GM12878 (cell line): ENCODE measurements around the gene TSFM. TPM values are rescaled to one million over a fixed set of nuclear protein-coding genes. Genes with fewer than 3 reads are reported as not detected.

ENCODE experiments used
- BRCA1 ChIP-seq: IDR thresholded peaks from 2 replicates; pipeline ENCODE4 v1.6.1; 2011; ENCODE audit warnings: low read depth, low read length, improper control_type of control experiment
- GABPA ChIP-seq: IDR thresholded peaks from 2 replicates; pipeline ENCODE4 v1.6.1; 2014; ENCODE audit warnings: antibody characterized with exemption, low read depth, mild to moderate bottlenecking, inconsistent platforms
- KAT2A ChIP-seq: conservative IDR thresholded peaks from 2 replicates; pipeline ENCODE4 v1.6.1; 2011; ENCODE audit warnings: low read depth, low read length; ENCODE audit not compliant: control insufficient read depth
- NFYA ChIP-seq: IDR thresholded peaks from 2 replicates; pipeline ENCODE4 v1.6.1; 2011; ENCODE audit warnings: low read depth, mild to moderate bottlenecking, low read length, improper control_type of control experiment, borderline replicate concordance
- SIX5 ChIP-seq: IDR thresholded peaks from 2 replicates; pipeline ENCODE4 v1.6.1; 2011; ENCODE audit warnings: mild to moderate bottlenecking, low read depth, low read length, moderate library complexity; ENCODE audit not compliant: severe bottlenecking
- WRNIP1 ChIP-seq: IDR thresholded peaks from 2 replicates; pipeline ENCODE4 v1.6.1; 2011; ENCODE audit warnings: low read depth, low read length, improper control_type of control experiment, borderline replicate concordance
- YY1 ChIP-seq: IDR thresholded peaks from 2 replicates; pipeline ENCODE4 v1.6.1; 2011; ENCODE audit warnings: low read depth, mild to moderate bottlenecking, low read length
- ZNF622 ChIP-seq: fragments of 450-650 bp; IDR thresholded peaks from 2 replicates; pipeline ENCODE4 v1.6.1; 2017; ENCODE audit warnings: mild to moderate bottlenecking, inconsistent platforms
- polyA plus RNA-seq, 11 experiments: library from polyadenylated mRNA; depleted of rRNA in 4 of 11; unstranded in 6 of 11; stranded (reverse) in 5 of 11; fragments of >200 nt; fragmentation: Nextera tagmentation in 4 of 11; fragmentation: Illumina TruSeq in 1 of 11; extraction: Ambion mirVana in 4 of 11; extraction: Trizol in 1 of 11; gene quantifications; 1 replicate in 1 of 11; 2 replicates in 10 of 11; pipeline versions ENCODE4 v1.2.1 to v1.2.3, GENCODE V29; 2011 to 2016; ENCODE audit warnings: inconsistent platforms in 2 of 11, missing spikeins in 2 of 11, low read depth in 1 of 11
- total RNA-seq, 4 experiments: library from RNA; depleted of rRNA in 3 of 4; stranded (reverse); fragments of >200 nt in 3 of 4; fragmentation: Illumina TruSeq in 1 of 4; extraction: Trizol in 1 of 4; gene quantifications; 2 replicates each; pipeline versions ENCODE4 v1.2.1 to v1.2.3, GENCODE V29; 2013 to 2021
- TF ChIP-seq, protein P1 (sequence below): fragments of 450-650 bp; IDR thresholded peaks from 2 replicates; pipeline ENCODE4 v1.6.1; 2017; ENCODE audit warnings: mild to moderate bottlenecking, moderate library complexity
- TF ChIP-seq, protein P2 (sequence below): IDR thresholded peaks from 2 replicates; pipeline ENCODE4 v1.6.1; 2012; ENCODE audit warnings: low read depth, low read length, improper control_type of control experiment
- TF ChIP-seq, protein P3 (sequence below): IDR thresholded peaks from 2 replicates; pipeline ENCODE4 v1.6.1; 2012; ENCODE audit warnings: low read length, inconsistent platforms

TSFM gene
- total and polyA plus RNA-seq, 10 of the 15 experiments (the other 5 are each of a cell fraction or from before 2014, with no cell fraction given): 36.7 to 132 (median 45.6) TPM

- TF ChIP-seq, protein P1, sequence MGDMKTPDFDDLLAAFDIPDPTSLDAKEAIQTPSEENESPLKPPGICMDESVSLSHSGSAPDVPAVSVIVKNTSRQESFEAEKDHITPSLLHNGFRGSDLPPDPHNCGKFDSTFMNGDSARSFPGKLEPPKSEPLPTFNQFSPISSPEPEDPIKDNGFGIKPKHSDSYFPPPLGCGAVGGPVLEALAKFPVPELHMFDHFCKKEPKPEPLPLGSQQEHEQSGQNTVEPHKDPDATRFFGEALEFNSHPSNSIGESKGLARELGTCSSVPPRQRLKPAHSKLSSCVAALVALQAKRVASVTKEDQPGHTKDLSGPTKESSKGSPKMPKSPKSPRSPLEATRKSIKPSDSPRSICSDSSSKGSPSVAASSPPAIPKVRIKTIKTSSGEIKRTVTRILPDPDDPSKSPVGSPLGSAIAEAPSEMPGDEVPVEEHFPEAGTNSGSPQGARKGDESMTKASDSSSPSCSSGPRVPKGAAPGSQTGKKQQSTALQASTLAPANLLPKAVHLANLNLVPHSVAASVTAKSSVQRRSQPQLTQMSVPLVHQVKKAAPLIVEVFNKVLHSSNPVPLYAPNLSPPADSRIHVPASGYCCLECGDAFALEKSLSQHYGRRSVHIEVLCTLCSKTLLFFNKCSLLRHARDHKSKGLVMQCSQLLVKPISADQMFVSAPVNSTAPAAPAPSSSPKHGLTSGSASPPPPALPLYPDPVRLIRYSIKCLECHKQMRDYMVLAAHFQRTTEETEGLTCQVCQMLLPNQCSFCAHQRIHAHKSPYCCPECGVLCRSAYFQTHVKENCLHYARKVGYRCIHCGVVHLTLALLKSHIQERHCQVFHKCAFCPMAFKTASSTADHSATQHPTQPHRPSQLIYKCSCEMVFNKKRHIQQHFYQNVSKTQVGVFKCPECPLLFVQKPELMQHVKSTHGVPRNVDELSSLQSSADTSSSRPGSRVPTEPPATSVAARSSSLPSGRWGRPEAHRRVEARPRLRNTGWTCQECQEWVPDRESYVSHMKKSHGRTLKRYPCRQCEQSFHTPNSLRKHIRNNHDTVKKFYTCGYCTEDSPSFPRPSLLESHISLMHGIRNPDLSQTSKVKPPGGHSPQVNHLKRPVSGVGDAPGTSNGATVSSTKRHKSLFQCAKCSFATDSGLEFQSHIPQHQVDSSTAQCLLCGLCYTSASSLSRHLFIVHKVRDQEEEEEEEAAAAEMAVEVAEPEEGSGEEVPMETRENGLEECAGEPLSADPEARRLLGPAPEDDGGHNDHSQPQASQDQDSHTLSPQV: no peak
- TF ChIP-seq ZNF622 (no peak), KAT2A (no peak), SIX5 (no peak), YY1 (no peak), WRNIP1 (no peak), BRCA1 (no peak), GABPA (no peak), NFYA (no peak)
- TF ChIP-seq, protein P2, sequence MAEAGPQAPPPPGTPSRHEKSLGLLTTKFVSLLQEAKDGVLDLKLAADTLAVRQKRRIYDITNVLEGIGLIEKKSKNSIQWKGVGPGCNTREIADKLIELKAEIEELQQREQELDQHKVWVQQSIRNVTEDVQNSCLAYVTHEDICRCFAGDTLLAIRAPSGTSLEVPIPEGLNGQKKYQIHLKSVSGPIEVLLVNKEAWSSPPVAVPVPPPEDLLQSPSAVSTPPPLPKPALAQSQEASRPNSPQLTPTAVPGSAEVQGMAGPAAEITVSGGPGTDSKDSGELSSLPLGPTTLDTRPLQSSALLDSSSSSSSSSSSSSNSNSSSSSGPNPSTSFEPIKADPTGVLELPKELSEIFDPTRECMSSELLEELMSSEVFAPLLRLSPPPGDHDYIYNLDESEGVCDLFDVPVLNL: no peak
- TF ChIP-seq, protein P3, sequence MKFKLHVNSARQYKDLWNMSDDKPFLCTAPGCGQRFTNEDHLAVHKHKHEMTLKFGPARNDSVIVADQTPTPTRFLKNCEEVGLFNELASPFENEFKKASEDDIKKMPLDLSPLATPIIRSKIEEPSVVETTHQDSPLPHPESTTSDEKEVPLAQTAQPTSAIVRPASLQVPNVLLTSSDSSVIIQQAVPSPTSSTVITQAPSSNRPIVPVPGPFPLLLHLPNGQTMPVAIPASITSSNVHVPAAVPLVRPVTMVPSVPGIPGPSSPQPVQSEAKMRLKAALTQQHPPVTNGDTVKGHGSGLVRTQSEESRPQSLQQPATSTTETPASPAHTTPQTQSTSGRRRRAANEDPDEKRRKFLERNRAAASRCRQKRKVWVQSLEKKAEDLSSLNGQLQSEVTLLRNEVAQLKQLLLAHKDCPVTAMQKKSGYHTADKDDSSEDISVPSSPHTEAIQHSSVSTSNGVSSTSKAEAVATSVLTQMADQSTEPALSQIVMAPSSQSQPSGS: no peak
Measured at GRCh38 chr12:57783861-57784260, 1.3 kb downstream of the TSFM start (continued).
